Calu3 (cell line): Measurements from ENCODE around the gene MRM2. TPM values are rescaled to one million over a fixed set of nuclear protein-coding genes. Genes with fewer than 3 reads are reported as not detected.

Source experiments
- BruUV-seq: library from RNA; stranded (reverse); fragments of 400-500 nt; replicated peaks from 2 replicates; lab custom pipeline; 2021; lab: Mats Ljungman, UMichigan
- CTCF ChIA-PET: fragments of 300-600 bp; sonication (Branson Sonifier 250); formaldehyde crosslinking; loops from one replicate; lab custom pipeline; 2022; ENCODE audit warnings: antibody characterized with exemption; lab: Charles Lee
- DNase-seq: peaks from one replicate; pipeline ENCODE4 v3.0.0; 2022
- H3K27ac Mint-ChIP-seq: one replicate; pipeline ENCODE4 v1.8.0; 2022; ENCODE audit warnings: mixed read lengths; ENCODE audit not compliant: unreplicated experiment
- H3K27me3 Mint-ChIP-seq: one replicate; pipeline ENCODE4 v1.8.0; 2022; ENCODE audit warnings: mixed read lengths; ENCODE audit not compliant: unreplicated experiment
- H3K36me3 Mint-ChIP-seq: one replicate; pipeline ENCODE4 v1.8.0; 2022; ENCODE audit warnings: mild to moderate bottlenecking, moderate library complexity, mixed read lengths; ENCODE audit not compliant: insufficient read depth, unreplicated experiment
- H3K4me1 Mint-ChIP-seq: one replicate; pipeline ENCODE4 v1.8.0; 2022; ENCODE audit warnings: mild to moderate bottlenecking, low read depth, mixed read lengths; ENCODE audit not compliant: unreplicated experiment
- H3K4me3 Mint-ChIP-seq: one replicate; pipeline ENCODE4 v1.8.0; 2022; ENCODE audit warnings: mild to moderate bottlenecking, low read depth, moderate library complexity, mixed read lengths; ENCODE audit not compliant: unreplicated experiment
- H3K9me3 Mint-ChIP-seq: one replicate; pipeline ENCODE4 v1.8.0; 2022; ENCODE audit warnings: low read depth, mixed read lengths; ENCODE audit not compliant: unreplicated experiment
- CTCF ChIP-seq: fragments of 200-600 bp; IDR thresholded peaks from one replicate; pipeline ENCODE4 v1.8.0; 2022; ENCODE audit warnings: antibody characterized with exemption; ENCODE audit not compliant: unreplicated experiment
- intact Hi-C: fragments of 100-400 bp; cut with micrococcal nuclease; formaldehyde crosslinking; loops from one replicate; pipeline ENCODE4 v1.10.0; 2022; ENCODE audit not compliant: unreplicated experiment
- microRNA-seq: library from miRNA; unstranded; fragments of <30 nt; microRNA quantifications from one replicate; pipeline ENCODE4 v1.2.0, GENCODE V29; 2022
- total RNA-seq: library from RNA; stranded (reverse); gene quantifications from 2 replicates; pipeline ENCODE4 v1.2.3, GENCODE V29; 2022

Gene MRM2
- total RNA-seq, 1 experiment from 2014 or later = 64.3 TPM

DNA sequence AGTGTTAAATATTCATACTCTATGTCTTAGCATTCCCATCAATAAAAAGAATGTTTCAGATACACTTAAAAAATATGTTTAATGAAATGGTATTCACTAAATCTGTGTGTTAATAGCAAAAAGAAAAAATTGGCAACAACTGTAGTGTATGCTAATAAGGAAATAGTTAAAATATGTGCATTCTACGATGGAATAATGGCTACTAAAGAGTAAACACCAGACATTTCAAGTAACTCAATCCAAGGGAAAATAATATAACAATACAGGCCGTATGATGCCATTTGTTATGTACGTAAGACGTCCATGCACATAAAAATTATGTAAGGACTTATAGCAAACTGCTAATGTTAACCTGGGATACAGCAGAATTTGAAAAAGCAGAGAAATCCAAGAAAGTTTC, 55.8 kb downstream of the MRM2 start:
- no peaks in the 10 kb centered on the region for H3K27me3 Mint-ChIP-seq
- H3K27ac Mint-ChIP-seq = no peak overlapping the region
- BruUV-seq = no TSS peak
- H3K9me3 Mint-ChIP-seq = peaks cover 4% of the 10 kb centered on the region
- intact Hi-C loops = no loop called here
- no peak for DNase-seq
- no peaks in the 10 kb centered on the region for H3K4me1 Mint-ChIP-seq
- no peak for TF ChIP-seq CTCF
- H3K4me3 Mint-ChIP-seq = no peak overlapping the region
- H3K36me3 Mint-ChIP-seq = peaks cover 8% of the 10 kb centered on the region
- CTCF ChIA-PET = no interaction called here

DNA sequence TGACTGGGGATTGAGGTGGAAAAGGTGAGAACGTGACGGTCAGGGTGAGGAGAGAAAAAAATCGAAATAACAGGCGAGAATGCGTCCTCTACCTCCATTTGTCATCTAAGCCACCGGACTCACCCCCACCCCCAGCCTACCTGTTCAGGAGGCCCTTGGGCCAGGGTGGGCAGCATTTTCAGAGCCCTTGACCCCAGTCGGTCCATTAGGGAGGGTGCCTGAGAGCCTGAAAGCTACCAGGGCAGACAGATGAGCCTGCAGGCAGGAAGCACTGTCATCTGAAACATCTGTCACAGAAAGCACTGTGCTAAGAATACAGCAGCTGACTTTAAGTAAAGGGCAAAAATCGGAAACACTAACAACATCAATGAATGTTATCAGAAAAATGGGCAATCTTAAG, 56.3 kb downstream of the MRM2 start:
- peaks cover 4% of the 10 kb centered on the region for H3K9me3 Mint-ChIP-seq
- no peaks in the 10 kb centered on the region for H3K27me3 Mint-ChIP-seq
- H3K4me1 Mint-ChIP-seq = no peaks in the 10 kb centered on the region

More for the DNA sequence above, 56.3 kb downstream of the MRM2 start:
- intact Hi-C loops = no loop called here
- TF ChIP-seq CTCF = no peak
- Mint-ChIP-seq H3K36me3 (peaks cover 6% of the 10 kb centered on the region), H3K4me3 (no peak overlapping the region), H3K27ac (no peak overlapping the region)
- CTCF ChIA-PET = no interaction called here
- BruUV-seq = no TSS peak
- DNase-seq = no peak

Small RNAs within 50 kb of the gene (microRNA-seq; reads per million reads assigned to microRNA genes)
- gene MIR6836 = not detected

Other genes starting within 250 kb of the MRM2 start
- 85.2 and 86.0 TPM in 2 replicates for gene MAD1L1, start 9.3 kb downstream of the MRM2 start, total RNA-seq
- gene NUDT1, start within 50 bp of the MRM2 start, total RNA-seq = 52.2 and 65.6 TPM in 2 replicates
- 57.0 and 70.3 TPM in 2 replicates for gene SNX8, start 72.2 kb upstream of the MRM2 start, total RNA-seq
- gene EIF3B, start 112.6 kb upstream of the MRM2 start, total RNA-seq = 333 and 347 TPM in 2 replicates
- gene CHST12, start 161.4 kb upstream of the MRM2 start, total RNA-seq = 19.9 and 21.2 TPM in 2 replicates
- gene GRIFIN, start 234.2 kb upstream of the MRM2 start, total RNA-seq = not detected in 2 replicates